Subcutaneous abdominal adipose tissue (tissue), 5 donors: ENCODE data around the gene CHST13.

ENCODE experiments used
- H3K27ac ChIP-seq: one replicate; pipeline ENCODE4 v1.7.0; 2013; ENCODE audit warnings: low read depth, mild to moderate bottlenecking, inconsistent platforms, low read length, moderate library complexity
- H3K27me3 ChIP-seq, 5 donors: one replicate each; pipeline ENCODE4 v1.7.0; 2013; ENCODE audit warnings: low read length in 5 of 5, inconsistent platforms in 1 of 5; ENCODE audit not compliant: control insufficient read depth in 5 of 5, insufficient read depth in 4 of 5
- H3K36me3 ChIP-seq, 5 donors: one replicate each; pipeline ENCODE4 v1.7.0; 2013; ENCODE audit warnings: low read length in 5 of 5; ENCODE audit not compliant: control insufficient read depth in 5 of 5, insufficient read depth in 5 of 5
- H3K4me1 ChIP-seq, 5 donors: one replicate each; pipeline ENCODE4 v1.7.0; 2013; ENCODE audit warnings: low read length in 5 of 5, mild to moderate bottlenecking in 3 of 5, moderate library complexity in 1 of 5; ENCODE audit not compliant: control insufficient read depth in 5 of 5, insufficient read depth in 5 of 5
- H3K4me3 ChIP-seq, 5 donors: one replicate each; pipeline ENCODE4 v1.7.0; 2013; ENCODE audit warnings: low read length in 5 of 5, low read depth in 1 of 5
- H3K9ac ChIP-seq, 5 donors: one replicate each; pipeline ENCODE4 v1.7.0; 2013; ENCODE audit warnings: low read length in 5 of 5, mild to moderate bottlenecking in 4 of 5, moderate library complexity in 3 of 5
- H3K9me3 ChIP-seq, 5 donors: one replicate each; pipeline ENCODE4 v1.7.0; 2013; ENCODE audit warnings: low read length in 5 of 5; ENCODE audit not compliant: control insufficient read depth in 5 of 5
- donor health status: healthy.
- donor health status: healthy.
- donor health status: healthy.
- donor health status: healthy.
- donor health status: healthy.

Gene CHST13

GRCh38 chr3:126522363-126522788 lies 1.6 kb upstream of the CHST13 start:
- Histone ChIP-seq H3K27ac (no peak overlapping the region), H3K4me3 (no peak overlapping the region), H3K4me1 (peaks cover 0 to 15% (median 13%) of the 10 kb centered on the region in 5 donors), H3K9me3 (no peaks in the 10 kb centered on the region), H3K9ac (no peak overlapping the region), H3K27me3 (peaks cover 2 to 19% (median 15%) of the 10 kb centered on the region in 5 donors), H3K36me3 (no peaks in the 10 kb centered on the region)

DNA sequence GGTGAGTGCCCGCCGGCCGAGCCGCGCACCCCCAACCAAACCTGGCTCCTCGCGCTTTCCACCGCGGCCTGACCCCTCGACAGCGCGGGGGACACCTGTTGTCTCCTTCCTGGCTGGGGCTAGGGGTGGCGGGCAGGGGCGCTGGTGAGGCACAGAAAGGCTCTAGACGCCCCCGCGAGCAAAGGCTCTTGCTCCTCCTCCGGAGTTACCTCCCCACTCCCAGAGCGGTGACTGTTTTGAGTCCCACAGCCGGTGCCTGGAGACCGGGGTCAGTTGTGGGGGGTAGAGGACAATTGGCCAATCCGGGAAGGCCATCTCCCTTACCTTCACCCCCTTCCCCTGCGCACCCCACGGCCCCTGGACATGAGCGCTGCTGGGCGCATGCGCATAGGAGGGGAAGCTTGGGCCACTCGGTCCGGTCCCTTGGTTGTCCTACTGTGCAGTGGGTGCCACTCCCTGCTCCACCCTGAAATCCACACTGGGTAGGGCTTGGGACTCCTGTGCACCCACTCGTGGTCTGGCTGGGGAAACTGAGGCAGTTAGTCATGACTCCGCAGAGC lies 554 bp downstream of the CHST13 start:
- peak overlapping the region; percentile 27 to 63 (median 46) for H3K4me3 ChIP-seq
- H3K9ac ChIP-seq, result peak overlapping the region in 1 of 5 donors; percentile 30
- H3K4me1 ChIP-seq, result peaks cover 0 to 19% (median 14%) of the 10 kb centered on the region in 5 donors
- H3K27ac ChIP-seq, result no peak overlapping the region
- no peaks in the 10 kb centered on the region for H3K9me3 ChIP-seq
- no peaks in the 10 kb centered on the region for H3K36me3 ChIP-seq
- peaks cover 0 to 19% (median 12%) of the 10 kb centered on the region in 5 donors for H3K27me3 ChIP-seq

DNA sequence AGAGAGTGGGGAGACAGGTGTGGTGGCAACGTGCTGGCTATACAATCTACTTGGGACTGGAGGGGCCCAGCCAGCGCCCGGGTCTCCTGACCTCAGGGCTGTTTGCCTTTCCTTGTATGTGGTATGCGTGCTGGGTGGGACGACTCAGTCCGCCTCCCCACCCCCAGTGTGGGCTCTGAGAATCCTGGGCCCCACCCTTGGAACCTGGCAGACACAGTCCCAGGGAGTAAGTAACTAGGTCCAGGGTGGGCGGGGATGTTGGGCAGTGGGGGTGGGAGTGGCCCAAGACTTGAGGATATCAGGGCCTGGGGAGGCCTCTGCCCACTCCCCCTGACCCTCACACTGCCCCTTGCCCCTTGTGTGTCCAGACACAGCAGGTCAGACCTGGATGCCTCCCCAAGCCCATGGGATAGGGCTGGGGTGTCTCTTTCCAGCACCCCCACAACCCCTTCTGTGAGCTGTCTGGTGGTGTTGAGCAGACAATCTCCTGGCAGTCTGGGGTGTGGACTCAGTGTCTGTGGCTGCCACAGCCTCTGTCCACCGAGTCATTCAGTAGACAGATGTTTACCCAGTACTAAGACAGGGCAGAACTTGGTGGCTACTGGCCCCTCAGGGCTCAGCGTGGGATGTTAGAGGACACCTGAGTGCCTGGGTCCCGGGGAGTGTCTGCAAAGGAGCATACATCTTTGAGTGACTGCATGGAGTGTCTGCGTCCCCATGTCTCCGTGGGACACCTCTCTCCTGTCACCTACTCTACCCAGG lies 1.3 kb downstream of the CHST13 start:
- Histone ChIP-seq H3K9me3 (no peaks in the 10 kb centered on the region), H3K4me1 (peaks cover 0 to 26% (median 15%) of the 10 kb centered on the region in 5 donors), H3K27ac (no peak overlapping the region), H3K9ac (no peak overlapping the region), H3K27me3 (peaks cover 0 to 19% (median 12%) of the 10 kb centered on the region in 5 donors), H3K36me3 (no peaks in the 10 kb centered on the region), H3K4me3 (peak overlapping the region in 2 of 5 donors; percentile 46 to 55)

DNA sequence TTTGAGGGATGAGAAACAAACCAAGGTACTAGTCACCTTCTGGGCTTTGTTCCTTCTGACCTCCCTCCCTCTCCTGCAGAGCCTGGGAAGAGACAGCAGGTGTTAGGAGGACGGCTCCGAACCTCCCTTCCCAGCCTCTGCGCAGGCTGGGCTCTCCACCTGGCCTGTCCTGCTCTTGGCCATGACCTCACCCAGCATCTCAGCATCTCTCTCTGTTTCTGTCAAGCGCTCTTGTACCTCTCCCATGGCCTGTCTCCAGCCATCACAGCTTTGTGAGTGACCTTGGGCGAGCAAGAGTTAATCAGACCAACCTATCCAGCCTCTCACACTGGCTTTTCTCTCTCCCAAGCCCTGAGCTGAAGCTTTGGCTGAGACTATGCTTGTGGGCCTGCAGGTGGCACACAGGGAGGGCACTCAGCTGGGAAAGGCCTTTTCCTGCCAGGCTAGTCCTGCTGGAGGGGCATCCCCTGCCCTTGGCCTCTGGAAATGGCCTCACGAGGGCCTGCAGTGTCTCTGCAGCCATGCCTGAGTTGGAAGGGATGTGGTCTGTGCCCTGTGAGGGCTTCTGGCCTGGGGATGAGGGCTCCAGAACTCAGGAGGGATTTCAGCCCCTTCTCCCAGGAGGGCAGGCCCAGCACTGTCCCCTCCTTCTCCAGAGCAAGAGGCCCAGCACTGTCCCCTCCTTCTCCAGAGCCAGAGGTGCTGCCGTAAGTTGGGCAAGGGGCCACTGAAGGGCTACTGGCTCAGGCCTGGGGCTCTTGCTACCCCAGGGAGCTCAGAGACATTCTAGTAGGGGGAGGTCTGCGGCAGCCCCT lies 2.1 kb downstream of the CHST13 start:
- H3K27ac ChIP-seq, result no peak overlapping the region
- H3K4me1 ChIP-seq, result peaks cover 0 to 34% (median 15%) of the 10 kb centered on the region in 5 donors
- H3K27me3 ChIP-seq, result peaks cover 0 to 19% (median 12%) of the 10 kb centered on the region in 5 donors
- no peak overlapping the region for H3K9ac ChIP-seq
- no peaks in the 10 kb centered on the region for H3K36me3 ChIP-seq
- H3K4me3 ChIP-seq, result no peak overlapping the region
- H3K9me3 ChIP-seq, result no peaks in the 10 kb centered on the region

DNA sequence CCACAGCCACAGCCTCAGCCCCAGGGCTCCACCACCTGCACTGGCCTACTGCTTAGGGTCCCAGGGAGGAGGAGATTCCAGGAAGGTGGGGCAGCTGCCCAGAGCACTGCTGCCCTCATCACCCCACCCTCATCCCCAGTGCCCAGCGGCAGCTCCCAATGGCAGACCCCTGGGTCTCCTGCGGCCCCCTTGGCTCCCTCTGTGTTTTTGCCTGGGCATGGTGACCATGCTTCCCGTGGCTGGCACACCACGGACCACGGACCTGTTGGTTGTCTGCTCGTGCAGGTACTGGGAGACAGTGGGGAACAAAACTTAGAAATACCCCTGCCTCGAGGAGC lies 2.7 kb downstream of the CHST13 start:
- H3K9ac ChIP-seq, result no peak overlapping the region
- peaks cover 0 to 19% (median 12%) of the 10 kb centered on the region in 5 donors for H3K27me3 ChIP-seq
- H3K36me3 ChIP-seq, result no peaks in the 10 kb centered on the region
- no peak overlapping the region for H3K4me3 ChIP-seq
- H3K4me1 ChIP-seq, result peaks cover 0 to 34% (median 15%) of the 10 kb centered on the region in 5 donors
- no peaks in the 10 kb centered on the region for H3K9me3 ChIP-seq
- no peak overlapping the region for H3K27ac ChIP-seq

GRCh38 chr3:126527006-126527405 lies 3.1 kb downstream of the CHST13 start:
- Histone ChIP-seq H3K9ac (no peak overlapping the region), H3K4me3 (no peak overlapping the region), H3K4me1 (peaks cover 0 to 34% (median 15%) of the 10 kb centered on the region in 5 donors), H3K27ac (no peak overlapping the region), H3K36me3 (no peaks in the 10 kb centered on the region), H3K9me3 (no peaks in the 10 kb centered on the region), H3K27me3 (peaks cover 0 to 19% (median 12%) of the 10 kb centered on the region in 5 donors)

- no peak overlapping the region for H3K9ac ChIP-seq
- H3K27ac ChIP-seq, result no peak overlapping the region
- H3K27me3 ChIP-seq, result peaks cover 0 to 19% (median 12%) of the 10 kb centered on the region in 5 donors
- H3K9me3 ChIP-seq, result no peaks in the 10 kb centered on the region
- H3K4me3 ChIP-seq, result no peak overlapping the region
- H3K36me3 ChIP-seq, result no peaks in the 10 kb centered on the region
- peaks cover 0 to 34% (median 15%) of the 10 kb centered on the region in 5 donors for H3K4me1 ChIP-seq
Measured at GRCh38 chr3:126527455-126528211, 3.7 kb downstream of the CHST13 start.

- H3K4me1 ChIP-seq, result peaks cover 0 to 34% (median 15%) of the 10 kb centered on the region in 5 donors
- no peak overlapping the region for H3K4me3 ChIP-seq
- H3K36me3 ChIP-seq, result no peaks in the 10 kb centered on the region
- H3K9ac ChIP-seq, result no peak overlapping the region
- peaks cover 0 to 12% (median 9%) of the 10 kb centered on the region in 5 donors for H3K27me3 ChIP-seq
- H3K27ac ChIP-seq, result no peak overlapping the region
- no peaks in the 10 kb centered on the region for H3K9me3 ChIP-seq
Measured at GRCh38 chr3:126528419-126528799, 4.5 kb downstream of the CHST13 start.

- no peak overlapping the region for H3K27ac ChIP-seq
- H3K9ac ChIP-seq, result no peak overlapping the region
- H3K9me3 ChIP-seq, result no peaks in the 10 kb centered on the region
- no peak overlapping the region for H3K4me3 ChIP-seq
- H3K4me1 ChIP-seq, result peaks cover 0 to 28% (median 9%) of the 10 kb centered on the region in 5 donors
- no peaks in the 10 kb centered on the region for H3K36me3 ChIP-seq
- H3K27me3 ChIP-seq, result peaks cover 0 to 8% (median 5%) of the 10 kb centered on the region in 5 donors
Measured at GRCh38 chr3:126528800-126529541, 5.0 kb downstream of the CHST13 start.
